HEK293T (cell line): ENCODE measurements around the gene GALE.

ENCODE experiments used
- CTCF ChIA-PET: fragments of 350-600 bp; formaldehyde crosslinking; extraction: SDS; loops from one replicate; lab custom pipeline; 2021; ENCODE audit warnings: antibody characterized with exemption, inconsistent platforms; lab: Yijun Ruan, JAX
- POLR2A ChIA-PET: fragments of 350-600 bp; formaldehyde crosslinking; extraction: SDS; loops from one replicate; lab custom pipeline; 2020; ENCODE audit warnings: antibody characterized with exemption, inconsistent platforms; lab: Yijun Ruan, JAX
- DNase-seq: peaks from one replicate; pipeline ENCODE4 v3.0.0; 2012; ENCODE audit warnings: mixed read lengths; ENCODE audit errors: extremely low spot score
- ARNT ChIP-seq: fragments of 450-650 bp; IDR thresholded peaks from 2 replicates; pipeline ENCODE4 v1.6.1; 2017; ENCODE audit warnings: mild to moderate bottlenecking
- BHLHE40 ChIP-seq: fragments of 450-650 bp; IDR thresholded peaks from 2 replicates; pipeline ENCODE4 v1.6.1; 2016; ENCODE audit warnings: mild to moderate bottlenecking, moderate library complexity, borderline replicate concordance
- CTBP1 ChIP-seq: fragments of 450-650 bp; IDR thresholded peaks from 2 replicates; pipeline ENCODE4 v1.6.1; 2016; ENCODE audit warnings: borderline replicate concordance
- ELF4 ChIP-seq: fragments of 450-650 bp; IDR thresholded peaks from 2 replicates; pipeline ENCODE4 v1.6.1; 2017; ENCODE audit warnings: antibody characterized with exemption
- FOXA1 ChIP-seq: fragments of 450-650 bp; IDR thresholded peaks from 2 replicates; pipeline ENCODE4 v1.6.1; 2016; ENCODE audit warnings: mild to moderate bottlenecking
- FOXK2 ChIP-seq: fragments of 450-650 bp; IDR thresholded peaks from 2 replicates; pipeline ENCODE4 v1.6.1; 2016; ENCODE audit warnings: mild to moderate bottlenecking
- FOXM1 ChIP-seq: fragments of 450-650 bp; IDR thresholded peaks from 2 replicates; pipeline ENCODE4 v1.6.1; 2017; ENCODE audit warnings: mild to moderate bottlenecking, borderline replicate concordance
- HDGF ChIP-seq: fragments of 450-650 bp; IDR thresholded peaks from 2 replicates; pipeline ENCODE4 v1.6.1; 2017; ENCODE audit warnings: antibody characterized with exemption, borderline replicate concordance
- L3MBTL2 ChIP-seq: fragments of 450-650 bp; conservative IDR thresholded peaks from 2 replicates; pipeline ENCODE4 v1.6.1; 2016; ENCODE audit warnings: mild to moderate bottlenecking
- LEF1 ChIP-seq: fragments of 450-650 bp; IDR thresholded peaks from 2 replicates; pipeline ENCODE4 v1.6.1; 2017; ENCODE audit warnings: mild to moderate bottlenecking, borderline replicate concordance
- NFRKB ChIP-seq: fragments of 450-650 bp; IDR thresholded peaks from 2 replicates; pipeline ENCODE4 v1.6.1; 2016; ENCODE audit warnings: mild to moderate bottlenecking, moderate library complexity
- SP1 ChIP-seq: fragments of 450-650 bp; IDR thresholded peaks from 2 replicates; pipeline ENCODE4 v1.6.1; 2017
- SUZ12 ChIP-seq: fragments of 450-650 bp; IDR thresholded peaks from 2 replicates; pipeline ENCODE4 v1.6.1; 2016; ENCODE audit warnings: mild to moderate bottlenecking
- TARDBP ChIP-seq: fragments of 450-650 bp; IDR thresholded peaks from 2 replicates; pipeline ENCODE4 v1.6.1; 2016
- ZNF384 ChIP-seq: fragments of 450-650 bp; IDR thresholded peaks from 2 replicates; pipeline ENCODE4 v1.6.1; 2016
- TF ChIP-seq, protein P1 (sequence below): fragments of 450-650 bp; IDR thresholded peaks from 2 replicates; pipeline ENCODE4 v1.6.1; 2016

Gene GALE

DNA sequence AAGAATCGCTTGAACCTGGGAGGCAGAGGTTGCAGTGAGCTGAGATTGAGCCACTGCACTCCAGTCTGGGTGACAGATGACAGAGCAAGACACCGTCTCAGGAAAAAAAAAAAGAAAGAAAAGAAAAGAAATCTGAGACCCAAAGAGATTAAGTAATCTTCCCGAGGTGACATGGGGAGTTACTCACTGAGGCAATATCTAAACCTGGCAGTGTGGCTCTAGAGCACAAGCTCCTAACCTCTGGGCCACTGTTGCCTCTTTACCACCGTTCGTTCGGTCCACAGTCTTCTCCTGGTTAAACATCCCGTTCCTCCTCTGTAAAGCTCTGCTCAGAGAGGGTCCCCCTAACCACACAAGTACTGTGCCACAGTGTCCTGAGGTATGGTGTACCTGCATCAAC is 23.2 kb upstream of the GALE start:
- CTCF ChIA-PET, result interaction anchor here (0.5 to 2.5 kb wide), 4 partner anchors 13 to 101 kb away, joined by 4 to 12 read pairs (median 5); no protein-coding TSS in a partner anchor
- TF ChIP-seq ARNT (no peak), SUZ12 (no peak), HDGF (no peak), L3MBTL2 (no peak), LEF1 (no peak), FOXK2 (no peak), BHLHE40 (no peak), NFRKB (no peak), ELF4 (no peak), CTBP1 (no peak), FOXM1 (no peak), FOXA1 (no peak), SP1 (no peak), ZNF384 (no peak), TARDBP (no peak)
- TF ChIP-seq, protein P1, sequence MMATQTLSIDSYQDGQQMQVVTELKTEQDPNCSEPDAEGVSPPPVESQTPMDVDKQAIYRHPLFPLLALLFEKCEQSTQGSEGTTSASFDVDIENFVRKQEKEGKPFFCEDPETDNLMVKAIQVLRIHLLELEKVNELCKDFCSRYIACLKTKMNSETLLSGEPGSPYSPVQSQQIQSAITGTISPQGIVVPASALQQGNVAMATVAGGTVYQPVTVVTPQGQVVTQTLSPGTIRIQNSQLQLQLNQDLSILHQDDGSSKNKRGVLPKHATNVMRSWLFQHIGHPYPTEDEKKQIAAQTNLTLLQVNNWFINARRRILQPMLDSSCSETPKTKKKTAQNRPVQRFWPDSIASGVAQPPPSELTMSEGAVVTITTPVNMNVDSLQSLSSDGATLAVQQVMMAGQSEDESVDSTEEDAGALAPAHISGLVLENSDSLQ, result no peak
- no peak for DNase-seq
- POLR2A ChIA-PET, result interaction anchor here (1.2 to 2.5 kb wide), 4 partner anchors 10 to 34 kb away, joined by 4 to 14 read pairs (median 13); partner anchors contain the start of gene GALE

GRCh38 chr1:23817633-23818032 is 17.1 kb upstream of the GALE start:
- TF ChIP-seq L3MBTL2 (no peak), ELF4 (no peak), ARNT (no peak), BHLHE40 (no peak), HDGF (no peak), SUZ12 (no peak), FOXA1 (no peak), TARDBP (no peak), ZNF384 (no peak), LEF1 (no peak)
- ChIA-PET POLR2A (interaction anchor here (1.4 kb wide), 1 partner anchor 74 kb away, joined by 3 read pairs; the partner anchor contains the start of gene ELOA), CTCF (interaction anchor here (0.9 to 1.0 kb wide), 2 partner anchors 46 to 52 kb away, joined by 3 read pairs; no protein-coding TSS in a partner anchor)

DNA sequence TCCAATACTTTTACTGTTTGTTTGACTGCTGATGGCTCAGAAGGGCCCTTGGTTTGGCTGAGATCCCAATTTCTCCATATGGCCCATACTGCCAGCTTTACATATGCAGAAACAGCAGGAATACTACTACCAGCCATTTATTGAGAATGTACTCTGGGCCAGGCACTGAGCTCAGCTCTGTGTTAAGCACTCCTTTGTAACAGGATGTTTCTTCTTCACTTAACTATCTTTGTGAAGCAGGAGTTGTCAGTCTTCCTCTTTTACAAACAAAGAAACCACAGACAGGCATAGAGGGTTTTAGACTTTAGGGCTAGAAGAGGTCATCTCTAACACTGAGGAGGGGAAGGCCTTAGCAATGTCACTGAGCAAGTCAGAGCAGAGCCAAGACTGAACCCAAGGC is 16.4 kb upstream of the GALE start:
- no peak for DNase-seq
- POLR2A ChIA-PET, result interaction anchor here (1.2 to 1.4 kb wide), 2 partner anchors 8 to 73 kb away, joined by 3 to 4 read pairs; partner anchors contain the start of genes ELOA and HMGCL
- TF ChIP-seq BHLHE40 (no peak), TARDBP (no peak), HDGF (no peak), SUZ12 (no peak), FOXM1 (no peak), ZNF384 (no peak), FOXA1 (no peak), ELF4 (no peak), NFRKB (no peak), FOXK2 (no peak), SP1 (no peak)
- TF ChIP-seq, protein P1, result no peak
- CTCF ChIA-PET, result interaction anchor here (1.0 kb wide), 1 partner anchor 45 kb away, joined by 3 read pairs; no protein-coding TSS in a partner anchor

More at GRCh38 chr1:23817633-23818032, 17.1 kb upstream of the GALE start:
- DNase-seq, result no peak

- ChIA-PET CTCF (no interaction called here), POLR2A (interaction anchor here (1.2 kb wide), 1 partner anchor 9 kb away, joined by 4 read pairs; the partner anchor contains the start of gene HMGCL)
- TF ChIP-seq SP1 (no peak), TARDBP (no peak), NFRKB (no peak), BHLHE40 (no peak), SUZ12 (no peak), HDGF (no peak), LEF1 (no peak), L3MBTL2 (no peak), FOXK2 (no peak), FOXA1 (no peak), ARNT (no peak), CTBP1 (no peak), ZNF384 (no peak), ELF4 (no peak), FOXM1 (no peak)
- TF ChIP-seq, protein P1, result no peak
- no peak for DNase-seq
Measured at GRCh38 chr1:23816361-23816760, 15.8 kb upstream of the GALE start.

GRCh38 chr1:23814016-23814415 is 13.5 kb upstream of the GALE start:
- TF ChIP-seq CTBP1 (no peak), FOXM1 (no peak), LEF1 (no peak), ZNF384 (no peak), SUZ12 (no peak), L3MBTL2 (no peak), FOXA1 (no peak), SP1 (no peak), ELF4 (no peak), FOXK2 (no peak), NFRKB (no peak), ARNT (no peak), BHLHE40 (no peak), HDGF (no peak), TARDBP (no peak)
- TF ChIP-seq, protein P1, result no peak
- ChIA-PET CTCF (interaction anchor here (0.6 to 1.0 kb wide), 2 partner anchors 9 to 17 kb away, joined by 3 read pairs; no protein-coding TSS in a partner anchor), POLR2A (interaction anchor here (1.9 kb wide), 1 partner anchor 11 kb away, joined by 12 read pairs; the partner anchor contains the start of gene HMGCL)
- DNase-seq, result no peak
